ENCODE results near the gene POLG. TPM values are rescaled to one million over a fixed set of nuclear protein-coding genes. Genes with fewer than 3 reads are reported as not detected.
A peak's percentile ranks its signal among the peaks of the same experiment; 100 is the strongest.

POLG gene
- total RNA-seq, 1 donor from 2014 or later: 25.2 TPM

DNA sequence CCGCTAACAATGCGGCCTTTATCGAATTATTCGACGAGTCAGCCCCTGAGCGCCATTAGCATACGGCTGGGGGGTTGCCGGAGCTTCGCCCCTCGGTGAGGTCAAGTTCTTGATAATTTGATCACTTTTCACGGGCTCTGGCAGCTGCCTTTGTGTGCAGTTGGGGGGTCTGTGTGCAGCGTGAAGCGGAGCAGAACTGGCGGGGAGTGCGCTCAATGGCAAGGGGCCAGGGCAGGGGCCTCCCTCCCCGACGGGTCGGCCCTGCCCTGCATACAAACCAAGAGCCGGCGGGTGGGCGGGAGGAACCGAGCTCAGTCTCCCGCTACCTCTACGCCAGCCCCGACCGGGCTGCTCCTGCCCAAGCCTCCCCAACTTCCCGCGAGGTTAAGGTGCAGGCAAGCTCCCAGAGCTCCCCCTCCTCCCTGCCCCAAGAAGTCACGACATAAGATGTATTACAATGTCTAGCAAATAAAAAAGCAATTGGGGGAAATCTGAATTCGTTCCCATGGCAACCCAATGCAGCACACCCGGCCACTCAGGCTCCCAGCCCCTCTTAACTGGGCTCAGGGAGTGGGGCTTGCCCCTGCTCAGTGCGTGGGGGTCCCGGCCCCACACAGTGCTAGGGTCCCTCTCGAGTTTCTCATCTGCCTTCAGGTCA is 34.1 kb upstream of the POLG start:
- no peaks in the 10 kb centered on the region for H3K36me3 ChIP-seq
- peaks cover 100% of the 10 kb centered on the region for H3K27me3 ChIP-seq
- no peak overlapping the region for H3K4me2 ChIP-seq
- peak overlapping the region; percentile 75 for H3K4me3 Mint-ChIP-seq
- no peak overlapping the region for H3K27ac Mint-ChIP-seq
- peaks cover 22% of the 10 kb centered on the region for H3K4me1 Mint-ChIP-seq
- no peak overlapping the region for H3K4me3 ChIP-seq
- H3K9me3 Mint-ChIP-seq: peaks cover 10% of the 10 kb centered on the region
- TF ChIP-seq, protein P1, sequence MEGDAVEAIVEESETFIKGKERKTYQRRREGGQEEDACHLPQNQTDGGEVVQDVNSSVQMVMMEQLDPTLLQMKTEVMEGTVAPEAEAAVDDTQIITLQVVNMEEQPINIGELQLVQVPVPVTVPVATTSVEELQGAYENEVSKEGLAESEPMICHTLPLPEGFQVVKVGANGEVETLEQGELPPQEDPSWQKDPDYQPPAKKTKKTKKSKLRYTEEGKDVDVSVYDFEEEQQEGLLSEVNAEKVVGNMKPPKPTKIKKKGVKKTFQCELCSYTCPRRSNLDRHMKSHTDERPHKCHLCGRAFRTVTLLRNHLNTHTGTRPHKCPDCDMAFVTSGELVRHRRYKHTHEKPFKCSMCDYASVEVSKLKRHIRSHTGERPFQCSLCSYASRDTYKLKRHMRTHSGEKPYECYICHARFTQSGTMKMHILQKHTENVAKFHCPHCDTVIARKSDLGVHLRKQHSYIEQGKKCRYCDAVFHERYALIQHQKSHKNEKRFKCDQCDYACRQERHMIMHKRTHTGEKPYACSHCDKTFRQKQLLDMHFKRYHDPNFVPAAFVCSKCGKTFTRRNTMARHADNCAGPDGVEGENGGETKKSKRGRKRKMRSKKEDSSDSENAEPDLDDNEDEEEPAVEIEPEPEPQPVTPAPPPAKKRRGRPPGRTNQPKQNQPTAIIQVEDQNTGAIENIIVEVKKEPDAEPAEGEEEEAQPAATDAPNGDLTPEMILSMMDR (IDR thresholded peaks at IDR 0.05): no peak
- peak; percentile 91 for TF ChIP-seq EZH2phosphoT487 (IDR thresholded peaks at IDR 0.05)
- peak; percentile 76 for TF ChIP-seq EZH2 (IDR thresholded peaks at IDR 0.05)
- peaks cover 36% of the 10 kb centered on the region for H3F3A ChIP-seq (ENCODE audit: low read depth)
- no peaks in the 10 kb centered on the region for H3K9me3 ChIP-seq (ENCODE audit: low read depth)
- DNase-seq (ENCODE audit: low spot score): peak; percentile 45
- H3K27ac ChIP-seq: no peak overlapping the region
- H3K4me1 ChIP-seq: peaks cover 11% of the 10 kb centered on the region
- peaks cover 81% of the 10 kb centered on the region for H3K27me3 Mint-ChIP-seq (ENCODE audit: insufficient read depth, low read depth)
- no peaks in the 10 kb centered on the region for H3K36me3 Mint-ChIP-seq
- H3K9ac ChIP-seq: no peak overlapping the region
- H3K79me2 ChIP-seq (ENCODE audit: low read depth): no peaks in the 10 kb centered on the region
- no peak overlapping the region for H2AFZ ChIP-seq (replicated peaks)
- peaks cover 94% of the 10 kb centered on the region for H4K20me1 ChIP-seq (ENCODE audit: low read depth)

- Histone ChIP-seq H3K9me3 (ENCODE audit: low read depth) (no peaks in the 10 kb centered on the region), H3K4me1 (peaks cover 11% of the 10 kb centered on the region), H3K79me2 (ENCODE audit: low read depth) (no peaks in the 10 kb centered on the region), H3K4me2 (peak overlapping the region; percentile 57), H3K27ac (no peak overlapping the region), H3K36me3 (no peaks in the 10 kb centered on the region), H3K4me3 (no peak overlapping the region), H2AFZ (replicated peaks) (no peak overlapping the region), H3K9ac (no peak overlapping the region), H3F3A (ENCODE audit: low read depth) (peaks cover 35% of the 10 kb centered on the region), H4K20me1 (ENCODE audit: low read depth) (peaks cover 97% of the 10 kb centered on the region), H3K27me3 (peaks cover 100% of the 10 kb centered on the region)
- peak; percentile 80 for DNase-seq (ENCODE audit: low spot score)
- H3K36me3 Mint-ChIP-seq: no peaks in the 10 kb centered on the region
- no peak overlapping the region for H3K27ac Mint-ChIP-seq
- H3K9me3 Mint-ChIP-seq: peaks cover 10% of the 10 kb centered on the region
- TF ChIP-seq EZH2phosphoT487 (IDR thresholded peaks at IDR 0.05) (peak; percentile 94), EZH2 (IDR thresholded peaks at IDR 0.05) (peak; percentile 94)
- TF ChIP-seq, protein P1 (IDR thresholded peaks at IDR 0.05): no peak
- H3K4me1 Mint-ChIP-seq: peaks cover 27% of the 10 kb centered on the region
- peak overlapping the region; percentile 72 for H3K4me3 Mint-ChIP-seq
- H3K27me3 Mint-ChIP-seq (ENCODE audit: insufficient read depth, low read depth): peaks cover 83% of the 10 kb centered on the region
These were observed 33.1 kb upstream of the POLG start for GRCh38 chr15:89367485-89368451.

- Mint-ChIP-seq H3K36me3 (no peaks in the 10 kb centered on the region), H3K27me3 (ENCODE audit: insufficient read depth, low read depth) (peaks cover 81% of the 10 kb centered on the region), H3K27ac (no peak overlapping the region), H3K9me3 (peaks cover 10% of the 10 kb centered on the region), H3K4me1 (peaks cover 25% of the 10 kb centered on the region), H3K4me3 (peak overlapping the region; percentile 72)
- peaks cover 100% of the 10 kb centered on the region for H3K27me3 ChIP-seq
- no peak for TF ChIP-seq EZH2phosphoT487 (IDR thresholded peaks at IDR 0.05)
- H4K20me1 ChIP-seq (ENCODE audit: low read depth): peaks cover 97% of the 10 kb centered on the region
- H3K79me2 ChIP-seq (ENCODE audit: low read depth): no peaks in the 10 kb centered on the region
- peaks cover 29% of the 10 kb centered on the region for H3F3A ChIP-seq (ENCODE audit: low read depth)
- H3K9me3 ChIP-seq (ENCODE audit: low read depth): no peaks in the 10 kb centered on the region
- no peak overlapping the region for H2AFZ ChIP-seq (replicated peaks)
- H3K4me2 ChIP-seq: peak overlapping the region; percentile 57
- H3K4me1 ChIP-seq: peaks cover 14% of the 10 kb centered on the region
- H3K9ac ChIP-seq: no peak overlapping the region
- H3K27ac ChIP-seq: no peak overlapping the region
- H3K36me3 ChIP-seq: no peaks in the 10 kb centered on the region
- no peak overlapping the region for H3K4me3 ChIP-seq
- DNase-seq (ENCODE audit: low spot score): no peak
These were observed 32.2 kb upstream of the POLG start for GRCh38 chr15:89366656-89367393.
